SH-SY5Y (cell line): ENCODE measurements around the gene GALNT9.

ENCODE experiments used
- GATA2 ChIP-seq: IDR thresholded peaks from 2 replicates; pipeline ENCODE4 v1.6.1; 2011; ENCODE audit warnings: mild to moderate bottlenecking, low read depth, low read length
- GATA3 ChIP-seq: IDR thresholded peaks from 2 replicates; pipeline ENCODE4 v1.6.1; 2011; ENCODE audit warnings: low read depth, mild to moderate bottlenecking, low read length, moderate library complexity

GRCh38 chr12:132246997-132247717 lies 82.2 kb downstream of the GALNT9 start:
- TF ChIP-seq GATA2 (no peak), GATA3 (no peak)
